Eye (tissue), 1 donor: ENCODE data around the gene CDH15.
A peak's percentile ranks its signal among the peaks of the same experiment; 100 is the strongest.

Experiments
- DNase-seq: peaks from one replicate; pipeline ENCODE4 v3.0.0-alpha.2; 2015

CDH15 gene

DNA sequence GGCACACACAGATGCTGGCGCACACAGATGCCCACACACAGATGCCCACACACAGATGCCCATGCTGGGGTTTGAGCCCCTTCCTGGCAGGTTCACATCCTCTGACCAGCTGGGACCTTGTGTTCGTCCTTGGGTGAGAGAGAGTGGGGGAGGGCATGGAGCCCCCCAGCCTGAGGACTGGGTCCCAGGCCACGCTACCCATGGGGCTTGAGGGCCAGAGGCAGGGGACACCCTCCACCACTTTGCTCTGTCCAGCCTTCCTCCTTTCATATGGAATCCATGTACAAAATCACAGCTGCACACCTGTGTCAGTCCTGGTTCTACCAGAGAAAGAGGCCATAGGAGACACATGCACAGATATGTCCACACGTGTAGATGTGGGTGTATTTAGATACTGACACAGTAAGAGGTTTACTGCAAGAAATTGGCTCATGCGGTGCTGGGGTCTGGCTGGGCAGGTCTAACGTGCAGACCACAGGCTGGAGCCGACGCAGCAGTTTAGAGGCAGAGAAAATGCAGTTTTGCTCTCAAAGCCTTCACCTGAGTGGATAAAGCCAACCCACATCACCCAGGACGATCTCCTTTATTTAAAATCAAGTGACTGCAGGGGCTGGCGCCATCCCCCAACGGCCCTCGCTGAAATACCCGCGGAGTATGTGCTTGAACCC, 17.9 kb downstream of the CDH15 start:
- DNase-seq = peak; percentile 7

DNA sequence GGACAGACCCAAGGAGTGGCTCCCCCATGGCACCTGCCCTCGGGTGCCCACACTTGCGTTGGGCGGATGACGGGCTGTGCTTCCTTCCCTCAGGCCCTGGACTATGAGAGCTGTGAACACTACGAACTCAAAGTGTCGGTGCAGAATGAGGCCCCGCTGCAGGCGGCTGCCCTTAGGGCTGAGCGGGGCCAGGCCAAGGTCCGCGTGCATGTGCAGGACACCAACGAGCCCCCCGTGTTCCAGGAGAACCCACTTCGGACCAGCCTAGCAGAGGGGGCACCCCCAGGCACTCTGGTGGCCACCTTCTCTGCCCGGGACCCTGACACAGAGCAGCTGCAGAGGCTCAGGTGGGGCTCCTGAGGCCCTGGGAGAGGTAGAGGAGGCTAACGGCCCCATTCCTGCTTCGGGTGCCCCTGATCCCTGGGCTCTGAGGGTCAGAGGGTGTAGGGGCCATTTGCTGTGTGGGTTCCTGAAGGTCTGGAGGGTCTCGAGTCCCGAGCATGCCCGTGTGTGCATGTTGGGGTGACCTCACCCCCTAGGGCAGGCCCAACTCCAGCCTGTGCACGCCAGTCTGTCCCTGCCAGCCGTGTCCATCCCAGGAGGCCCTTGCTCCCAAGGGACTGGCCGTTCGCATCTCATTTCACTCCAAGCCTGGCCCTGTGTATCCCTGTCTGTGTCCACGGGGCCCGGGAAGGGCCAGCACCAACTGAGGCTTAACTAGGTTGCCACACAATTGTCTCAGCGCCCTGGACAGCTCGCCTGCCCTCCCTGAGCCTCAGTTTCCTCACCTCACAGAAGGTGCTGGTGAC, 18.8 kb downstream of the CDH15 start:
- DNase-seq = peak; percentile 1

GRCh38 chr16:89191033-89191900, 19.7 kb downstream of the CDH15 start:
- DNase-seq = peak; percentile 3

DNA sequence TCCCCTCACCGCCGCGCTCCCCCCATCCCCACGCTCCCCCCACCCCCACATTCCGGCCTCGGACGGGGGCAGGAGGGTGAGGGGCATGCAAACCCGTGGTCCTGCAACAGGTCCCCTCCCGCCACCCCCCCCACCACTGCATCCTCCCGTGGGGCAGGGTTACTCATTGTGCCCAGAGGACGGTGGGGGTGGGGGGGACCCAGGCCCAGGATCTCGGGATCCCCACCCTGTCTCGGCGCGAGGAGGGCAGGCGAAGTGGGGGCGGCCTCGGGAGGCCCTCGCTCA, 20.3 kb downstream of the CDH15 start:
- DNase-seq = no peak

GRCh38 chr16:89192186-89192955, 20.8 kb downstream of the CDH15 start:
- peak; percentile 88 for DNase-seq

DNA sequence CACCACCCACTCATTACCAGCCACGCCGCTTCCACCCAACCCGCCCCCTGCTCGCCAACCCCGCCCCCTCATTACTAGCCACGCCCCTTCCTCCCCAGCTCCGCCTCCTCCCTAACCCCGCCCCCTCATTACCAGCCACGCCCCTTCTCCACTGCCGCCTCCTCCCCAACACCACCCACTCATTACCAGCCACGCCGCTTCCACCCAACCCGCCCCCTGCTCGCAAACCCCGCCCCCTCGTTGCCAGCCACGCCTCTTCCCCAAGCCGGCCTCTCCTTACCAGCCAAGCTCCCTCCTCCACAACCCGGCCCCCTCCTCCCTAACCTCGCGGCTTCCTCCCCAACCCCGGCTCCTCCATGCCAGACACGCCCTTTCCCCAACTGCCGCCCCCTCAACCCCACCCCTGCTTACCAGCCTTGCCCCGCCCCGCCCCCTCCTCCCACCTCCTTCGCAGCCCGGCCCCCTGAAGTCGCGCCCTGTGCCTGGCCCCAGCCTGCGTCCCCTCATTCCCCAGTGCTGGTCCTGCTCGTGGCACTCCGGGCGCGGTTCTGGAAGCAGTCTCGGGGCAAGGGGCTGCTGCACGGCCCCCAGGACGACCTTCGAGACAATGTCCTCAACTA, 21.5 kb downstream of the CDH15 start:
- DNase-seq = no peak

DNA sequence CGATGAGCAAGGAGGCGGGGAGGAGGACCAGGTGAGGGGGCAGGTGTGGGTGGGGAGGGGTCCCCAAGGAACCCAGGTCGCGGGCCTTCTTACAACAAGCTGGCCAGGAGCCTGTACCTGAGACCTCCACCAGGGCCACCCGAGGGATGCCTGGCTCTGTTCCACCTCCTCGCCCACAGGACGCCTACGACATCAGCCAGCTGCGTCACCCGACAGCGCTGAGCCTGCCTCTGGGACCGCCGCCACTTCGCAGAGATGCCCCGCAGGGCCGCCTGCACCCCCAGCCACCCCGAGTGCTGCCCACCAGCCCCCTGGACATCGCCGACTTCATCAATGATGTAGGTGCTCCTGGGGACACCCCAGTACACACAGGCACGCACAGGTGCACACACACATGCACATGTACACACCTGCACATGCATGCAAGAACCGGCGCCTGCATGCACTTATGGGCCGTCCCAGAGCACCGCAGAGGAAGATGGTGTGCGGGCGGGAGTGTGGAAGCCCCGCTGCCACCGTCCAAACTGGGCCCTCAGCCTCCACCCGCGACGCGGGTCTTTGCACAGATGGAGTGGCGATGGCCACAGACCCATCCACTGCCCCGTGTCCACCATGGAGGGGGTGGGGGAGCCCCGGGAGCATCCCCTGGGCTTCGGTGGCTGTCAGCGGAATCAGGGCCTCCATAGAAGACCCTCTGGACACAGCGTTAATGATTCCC, 22.2 kb downstream of the CDH15 start:
- no peak for DNase-seq

GRCh38 chr16:89194340-89195311, 23.1 kb downstream of the CDH15 start:
- no peak for DNase-seq

DNA sequence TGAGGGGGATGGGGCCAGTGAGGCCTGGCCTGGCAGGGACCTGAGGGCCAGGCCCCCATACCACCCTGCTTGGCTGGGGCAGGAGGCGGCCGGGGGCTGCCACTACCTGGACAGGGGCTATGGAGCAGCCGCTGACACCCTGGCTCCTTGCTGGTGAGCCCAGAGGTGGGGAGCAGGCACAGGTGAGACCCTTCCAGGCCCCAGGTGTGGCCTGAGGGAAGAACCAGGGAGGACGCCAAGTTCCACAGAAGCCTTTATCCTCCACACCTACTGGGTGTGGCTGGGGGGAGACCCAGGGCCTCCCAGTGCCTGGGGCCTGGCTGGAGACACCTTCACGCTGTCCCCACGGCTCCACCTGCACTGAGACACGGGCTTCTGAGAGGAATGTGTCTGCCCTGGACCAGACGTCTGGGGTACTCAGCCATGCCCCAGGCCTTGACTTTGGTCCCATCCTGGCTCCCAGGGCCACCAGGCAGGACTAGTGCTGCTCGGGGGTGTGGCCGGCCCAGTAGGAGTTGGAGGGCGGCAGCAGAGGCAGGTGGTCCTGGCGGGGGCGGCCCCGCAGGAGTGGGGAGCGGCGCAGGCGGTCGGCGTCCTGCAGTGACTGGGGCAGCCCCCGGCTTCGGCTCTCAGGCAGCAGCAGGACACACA, 24.1 kb downstream of the CDH15 start:
- DNase-seq = no peak

DNA sequence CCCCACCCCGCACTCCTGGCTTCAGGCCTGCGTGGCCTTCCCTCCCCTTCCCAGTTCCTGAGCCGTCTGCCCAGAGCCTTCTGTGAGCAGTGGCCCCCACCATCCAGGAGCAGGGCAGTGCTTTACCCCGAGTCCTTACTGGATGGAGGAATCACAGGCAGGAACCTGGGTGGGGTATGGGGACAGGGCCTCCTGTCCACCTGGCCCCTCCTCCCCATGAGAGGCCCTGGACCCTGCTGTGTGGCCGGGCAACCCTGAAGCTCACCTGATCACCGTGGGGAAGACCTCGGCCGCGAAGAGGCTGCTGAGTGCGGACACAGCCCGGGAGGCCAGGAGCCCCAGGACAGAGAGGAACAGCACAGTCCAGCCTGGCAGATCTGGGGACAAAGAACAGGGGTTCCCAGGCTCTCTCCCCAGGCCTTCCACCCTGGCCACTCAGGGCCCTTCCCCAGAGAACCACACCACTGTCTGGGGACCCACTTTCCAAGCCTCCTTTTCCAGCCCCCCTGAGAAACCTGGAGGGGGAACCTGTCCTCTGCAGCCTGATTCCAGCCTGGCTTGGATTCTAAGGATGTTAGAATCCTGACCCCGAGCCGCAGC, 25.6 kb downstream of the CDH15 start:
- DNase-seq = no peak

DNA sequence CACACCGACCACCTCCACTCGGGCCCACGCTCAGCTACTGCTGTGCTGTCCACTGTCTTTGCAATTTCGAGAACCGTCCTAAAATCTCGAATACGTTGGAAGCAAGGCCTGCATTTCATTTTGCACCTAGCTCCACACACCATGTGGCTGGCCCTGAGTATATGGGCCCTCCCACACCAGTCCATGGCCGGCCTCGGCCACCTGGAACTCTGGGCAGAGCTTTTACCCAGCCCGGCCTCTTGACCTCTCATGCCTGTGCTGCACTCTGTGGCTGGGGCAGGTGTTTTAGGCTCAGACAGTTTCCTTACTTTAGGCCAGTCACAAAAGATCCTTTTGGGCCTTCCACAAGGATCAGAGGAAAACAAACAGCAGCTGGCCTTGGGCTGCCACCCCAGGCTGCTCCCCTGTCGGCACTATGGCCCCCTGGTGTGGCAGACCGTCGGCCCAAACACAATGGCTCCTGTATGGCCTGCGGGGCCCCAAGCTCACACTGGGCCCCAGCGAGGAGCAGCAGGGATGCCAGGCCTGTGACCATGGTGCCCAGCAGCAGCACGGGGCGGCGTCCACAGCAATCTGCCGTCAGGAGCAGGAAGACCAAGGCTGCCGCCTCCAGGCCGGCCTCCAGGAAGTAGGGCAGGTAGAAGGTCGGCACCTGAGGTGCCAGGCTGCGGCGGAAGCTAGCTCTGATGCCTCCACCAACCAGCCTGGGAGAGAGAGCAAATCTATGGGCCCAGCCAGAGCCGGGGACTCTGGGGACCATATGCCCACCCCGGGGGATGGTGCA, 26.3 kb downstream of the CDH15 start:
- DNase-seq = no peak

GRCh38 chr16:89198417-89199240, 27.1 kb downstream of the CDH15 start:
- DNase-seq = no peak

- DNase-seq = no peak
These were observed 27.9 kb downstream of the CDH15 start for GRCh38 chr16:89199241-89200123.

DNA sequence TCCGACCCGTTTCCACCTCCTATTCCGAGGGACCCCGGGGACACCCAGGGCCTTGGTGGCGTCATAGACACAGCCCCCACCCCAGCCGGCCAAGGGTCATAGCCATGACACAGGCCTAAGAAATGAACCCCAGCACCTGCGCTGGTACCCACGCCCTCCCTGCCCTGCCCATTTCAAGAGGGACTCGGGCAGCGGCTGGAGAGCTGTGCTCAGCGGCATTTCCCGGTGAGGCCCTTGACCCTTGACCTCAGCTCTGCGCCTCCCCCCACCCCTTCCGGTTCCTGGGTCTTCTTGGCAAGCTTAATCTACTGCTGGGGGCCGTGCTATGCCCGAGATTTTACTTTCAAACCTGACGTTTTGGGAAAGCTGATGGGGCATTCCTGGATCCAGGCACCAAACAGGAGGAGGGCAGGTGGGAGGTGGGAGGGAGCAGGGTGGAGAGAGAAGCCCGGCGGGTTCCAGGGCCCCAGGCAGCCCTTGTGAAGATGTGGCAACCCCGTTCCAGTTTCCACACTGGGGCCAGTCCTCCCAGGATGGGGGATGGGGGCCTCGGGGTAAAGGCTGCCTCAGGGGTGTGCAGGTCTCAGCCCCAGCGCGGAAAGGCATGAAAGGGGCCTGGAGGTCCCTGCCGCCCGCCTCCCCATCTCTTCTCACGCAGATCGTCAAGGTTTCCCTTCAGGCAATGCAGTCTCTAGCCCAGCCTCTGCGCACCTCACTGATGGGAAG, 28.7 kb downstream of the CDH15 start, which contains the start of gene SLC22A31:
TSS of gene SLC22A31 (minus strand) at position 414 of the 726 bp plus-strand sequence. CDS start at position 378, 36 bp downstream.
- DNase-seq = no peak

DNA sequence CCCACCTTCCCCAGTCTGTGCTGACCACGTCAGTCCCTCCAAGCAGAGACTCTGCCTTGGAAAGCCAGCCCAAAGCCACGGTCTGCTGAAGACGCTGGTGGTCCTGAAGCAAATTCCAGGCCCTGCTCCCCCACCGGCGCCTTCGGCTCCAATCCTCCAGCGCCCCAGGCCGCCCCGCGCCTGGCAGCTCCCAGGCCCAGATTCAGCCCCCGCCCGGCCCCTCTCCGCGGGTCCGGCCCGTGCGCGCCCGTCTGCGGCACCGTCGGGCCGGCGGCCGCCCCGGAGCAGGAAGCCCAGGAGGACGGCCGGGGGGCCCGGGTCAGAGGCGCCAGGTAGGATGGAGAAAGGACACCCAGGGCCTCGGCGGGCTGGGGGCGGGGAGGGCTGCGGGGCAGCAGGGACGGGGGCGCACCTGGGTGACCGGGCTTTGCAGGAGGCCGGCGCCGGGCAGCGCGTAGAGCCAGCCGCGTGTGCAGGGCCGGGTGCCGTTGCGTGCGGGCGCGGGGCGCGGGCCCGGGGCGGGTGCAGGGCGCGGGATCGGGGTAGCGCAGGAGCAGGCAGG, 29.4 kb downstream of the CDH15 start:
- DNase-seq = peak; percentile 32
